GM19395 (cell line): ENCODE results near the gene CELSR1.

Source experiments
- ATAC-seq: cut with Tn5 transposase; IDR thresholded peaks from one replicate; pipeline ENCODE4 v1.9.1; 2021; ENCODE audit warnings: mild to moderate bottlenecking, moderate library complexity; ENCODE audit not compliant: unreplicated experiment

CELSR1 gene

GRCh38 chr22:46449116-46449691 lies 88.2 kb downstream of the CELSR1 start:
- no peak for ATAC-seq

GRCh38 chr22:46448333-46448732 lies 89.1 kb downstream of the CELSR1 start:
- no peak for ATAC-seq

GRCh38 chr22:46447906-46448305 lies 89.5 kb downstream of the CELSR1 start:
- no peak for ATAC-seq

- ATAC-seq: no peak
These were observed 90.6 kb downstream of the CELSR1 start for GRCh38 chr22:46446799-46447198.

- no peak for ATAC-seq
These were observed 91.5 kb downstream of the CELSR1 start for GRCh38 chr22:46445771-46446420.

- no peak for ATAC-seq
These were observed 93.0 kb downstream of the CELSR1 start for GRCh38 chr22:46444390-46444854.

GRCh38 chr22:46443850-46444389 lies 93.5 kb downstream of the CELSR1 start:
- ATAC-seq: no peak

- no peak for ATAC-seq
These were observed 95.1 kb downstream of the CELSR1 start for GRCh38 chr22:46442217-46442853.

- ATAC-seq: no peak
These were observed 97.6 kb downstream of the CELSR1 start for GRCh38 chr22:46439576-46440465.

GRCh38 chr22:46439111-46439510 lies 98.3 kb downstream of the CELSR1 start:
- ATAC-seq: no peak

GRCh38 chr22:46437671-46438440 lies 99.6 kb downstream of the CELSR1 start:
- ATAC-seq: no peak

GRCh38 chr22:46436595-46437175 lies 100.7 kb downstream of the CELSR1 start:
- ATAC-seq: no peak

- ATAC-seq: no peak
These were observed 104.1 kb downstream of the CELSR1 start for GRCh38 chr22:46433318-46433717.

- no peak for ATAC-seq
These were observed 105.0 kb downstream of the CELSR1 start for GRCh38 chr22:46432164-46433068.

GRCh38 chr22:46430961-46431838 lies 106.2 kb downstream of the CELSR1 start:
- ATAC-seq: no peak

- no peak for ATAC-seq
These were observed 108.0 kb downstream of the CELSR1 start for GRCh38 chr22:46429325-46429853.

GRCh38 chr22:46428602-46429324 lies 108.7 kb downstream of the CELSR1 start:
- ATAC-seq: no peak
